Measurements from ENCODE around the gene ALPP. TPM values are rescaled to one million over a fixed set of nuclear protein-coding genes. Genes with fewer than 3 reads are reported as not detected.
A peak's percentile ranks its signal among the peaks of the same experiment; 100 is the strongest.

ALPP gene
- total and polyA plus RNA-seq, 3 experiments from 2014 or later, result not detected

DNA sequence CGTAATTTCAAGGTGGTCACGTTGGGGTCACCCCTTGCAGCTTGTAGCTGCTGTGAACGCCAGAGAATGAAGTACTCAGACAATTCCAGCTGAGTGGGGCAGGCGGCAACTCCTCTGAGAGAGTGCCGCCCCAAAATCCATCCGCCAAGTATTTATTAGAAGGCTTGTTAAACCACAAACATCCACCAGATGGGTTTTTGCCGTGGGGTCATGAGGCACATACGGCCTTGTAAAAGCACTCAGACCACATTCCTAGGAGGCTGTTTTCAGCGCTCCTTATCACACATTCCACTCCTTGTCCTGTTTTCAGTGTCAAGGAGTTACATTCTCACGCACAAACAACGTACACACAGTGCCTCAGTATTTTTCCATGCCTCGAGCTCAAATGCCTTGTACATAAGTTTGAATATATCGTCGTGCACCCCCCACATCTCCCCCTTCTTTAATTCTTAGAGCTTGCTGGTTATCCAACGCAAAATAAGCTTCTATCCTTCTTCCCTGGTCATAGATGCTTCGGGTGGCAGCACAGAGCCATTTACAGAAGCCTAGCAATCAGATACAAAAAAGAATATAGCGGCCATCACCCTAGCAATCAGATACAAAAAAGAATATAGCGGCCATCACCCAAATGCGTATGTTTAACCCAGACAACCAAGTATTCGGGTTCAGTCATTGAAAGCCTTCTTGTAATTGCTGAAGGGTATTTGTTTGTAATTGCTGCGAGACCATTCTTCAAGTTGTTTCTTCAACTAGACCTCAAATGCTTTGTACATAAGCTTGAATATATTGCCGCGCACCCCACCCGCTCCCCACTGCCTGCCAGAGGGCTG is 7.3 kb downstream of the ALPP start:
- no peak for DNase-seq
- H3K4me3 ChIP-seq (ENCODE audit: low read length), result no peak overlapping the region
- Mint-ChIP-seq H3K36me3 (peaks cover 0 to 1% (median 0%) of the 10 kb centered on the region in 3 donors), H3K27ac (no peak overlapping the region), H3K4me3 (peak overlapping the region in 2 of 7 donors; percentile 14 to 44), H3K27me3 (peaks cover 35 to 57% of the 10 kb centered on the region in 2 donors), H3K9me3 (peaks cover 0 to 2% (median 0%) of the 10 kb centered on the region in 5 donors), H3K4me1 (peaks cover 0 to 7% (median 5%) of the 10 kb centered on the region in 3 donors)
- no peak overlapping the region for H3K27ac ChIP-seq (ENCODE audit: low read depth, low read length)
- H3K27me3 ChIP-seq (ENCODE audit: insufficient read depth, low read length, poor library complexity, severe bottlenecking), result no peaks in the 10 kb centered on the region
- CTCF ChIA-PET, result interaction anchor here (1.0 kb wide), 1 partner anchor 15 kb away, joined by 3 read pairs; no protein-coding TSS in a partner anchor
- POLR2A ChIA-PET, result no interaction called here
- H3K4me1 ChIP-seq (ENCODE audit: insufficient read depth, low read length), result no peaks in the 10 kb centered on the region
- no peaks in the 10 kb centered on the region for H3K36me3 ChIP-seq (ENCODE audit: insufficient read depth, low read length)
- no peaks in the 10 kb centered on the region for H3K9me3 ChIP-seq (ENCODE audit: low read length)

DNA sequence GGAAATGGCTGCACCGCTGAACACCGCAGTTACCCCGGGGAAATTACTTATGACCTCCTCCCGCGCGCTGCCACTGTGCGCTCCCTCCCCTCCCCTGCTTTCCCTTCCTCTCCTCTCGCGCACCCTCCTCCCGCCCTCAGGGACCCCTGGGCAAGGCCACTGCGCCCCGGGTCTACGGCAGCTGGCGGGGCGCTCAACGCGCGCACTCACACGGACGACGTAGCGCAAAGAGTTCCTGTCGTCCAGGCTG is 7.9 kb downstream of the ALPP start:
- peak overlapping the region in 3 of 7 donors; percentile 14 to 44 (median 18) for H3K4me3 Mint-ChIP-seq
- H3K36me3 ChIP-seq (ENCODE audit: insufficient read depth, low read length), result no peaks in the 10 kb centered on the region
- DNase-seq, result no peak
- no peaks in the 10 kb centered on the region for H3K27me3 ChIP-seq (ENCODE audit: insufficient read depth, low read length, poor library complexity, severe bottlenecking)
- H3K27ac ChIP-seq (ENCODE audit: low read depth, low read length), result no peak overlapping the region
- H3K9me3 ChIP-seq (ENCODE audit: low read length), result no peaks in the 10 kb centered on the region
- no peak overlapping the region for H3K4me3 ChIP-seq (ENCODE audit: low read length)
- H3K36me3 Mint-ChIP-seq, result peaks cover 0 to 1% (median 0%) of the 10 kb centered on the region in 3 donors
- CTCF ChIA-PET, result interaction anchor here (1.0 kb wide), 1 partner anchor 15 kb away, joined by 3 read pairs; no protein-coding TSS in a partner anchor
- peaks cover 0 to 2% (median 0%) of the 10 kb centered on the region in 5 donors for H3K9me3 Mint-ChIP-seq
- peaks cover 0 to 7% (median 5%) of the 10 kb centered on the region in 3 donors for H3K4me1 Mint-ChIP-seq
- no peaks in the 10 kb centered on the region for H3K4me1 ChIP-seq (ENCODE audit: insufficient read depth, low read length)
- H3K27me3 Mint-ChIP-seq, result peaks cover 35 to 60% of the 10 kb centered on the region in 2 donors
- POLR2A ChIA-PET, result no interaction called here
- no peak overlapping the region for H3K27ac Mint-ChIP-seq

DNA sequence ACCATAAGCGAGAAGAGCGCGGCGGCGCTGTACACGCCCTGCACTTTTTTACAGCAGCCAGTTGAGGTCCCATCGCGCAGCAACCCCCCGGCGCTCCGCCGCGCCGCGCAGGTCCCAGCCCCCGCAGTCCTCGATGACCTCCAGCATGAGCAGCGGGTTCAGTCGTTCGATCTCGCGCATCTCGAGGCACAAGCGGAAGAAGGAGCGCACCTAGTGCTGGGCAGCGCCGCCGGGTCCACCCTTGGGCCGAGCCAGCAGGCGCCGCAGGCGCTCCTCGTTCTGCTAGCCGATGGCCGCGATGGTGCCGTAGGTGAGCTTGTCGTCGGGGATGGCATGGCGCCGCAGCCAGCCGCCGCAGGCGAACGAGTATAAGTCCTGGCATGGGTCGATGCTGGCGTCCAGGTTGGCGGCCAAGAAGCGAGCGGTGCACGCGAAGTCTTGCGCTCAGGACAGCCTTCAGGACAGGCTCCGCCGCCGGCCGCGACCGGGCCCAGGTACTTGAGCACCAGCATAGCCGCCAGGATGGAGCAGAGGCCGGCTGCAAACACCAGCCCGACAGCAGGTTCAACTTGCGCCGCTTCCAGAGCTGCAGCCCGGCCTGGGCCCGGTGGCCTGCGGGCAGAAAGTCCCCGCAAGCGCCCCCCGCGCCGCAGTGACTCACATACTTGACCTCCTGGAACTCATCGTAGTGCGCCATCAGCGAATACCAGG is 8.3 kb downstream of the ALPP start:
- ChIA-PET POLR2A (no interaction called here), CTCF (no interaction called here)
- Histone ChIP-seq H3K36me3 (ENCODE audit: insufficient read depth, low read length) (no peaks in the 10 kb centered on the region), H3K9me3 (ENCODE audit: low read length) (no peaks in the 10 kb centered on the region), H3K4me3 (ENCODE audit: low read length) (no peak overlapping the region), H3K27me3 (ENCODE audit: insufficient read depth, low read length, poor library complexity, severe bottlenecking) (no peaks in the 10 kb centered on the region), H3K4me1 (ENCODE audit: insufficient read depth, low read length) (no peaks in the 10 kb centered on the region), H3K27ac (ENCODE audit: low read depth, low read length) (no peak overlapping the region)
- H3K4me3 Mint-ChIP-seq, result no peak overlapping the region
- no peak overlapping the region for H3K27ac Mint-ChIP-seq
- H3K4me1 Mint-ChIP-seq, result peaks cover 0 to 7% (median 5%) of the 10 kb centered on the region in 3 donors
- DNase-seq, result no peak
- peaks cover 33 to 58% of the 10 kb centered on the region in 2 donors for H3K27me3 Mint-ChIP-seq
- peaks cover 0 to 2% (median 0%) of the 10 kb centered on the region in 5 donors for H3K9me3 Mint-ChIP-seq
- peaks cover 0 to 1% (median 0%) of the 10 kb centered on the region in 3 donors for H3K36me3 Mint-ChIP-seq

DNA sequence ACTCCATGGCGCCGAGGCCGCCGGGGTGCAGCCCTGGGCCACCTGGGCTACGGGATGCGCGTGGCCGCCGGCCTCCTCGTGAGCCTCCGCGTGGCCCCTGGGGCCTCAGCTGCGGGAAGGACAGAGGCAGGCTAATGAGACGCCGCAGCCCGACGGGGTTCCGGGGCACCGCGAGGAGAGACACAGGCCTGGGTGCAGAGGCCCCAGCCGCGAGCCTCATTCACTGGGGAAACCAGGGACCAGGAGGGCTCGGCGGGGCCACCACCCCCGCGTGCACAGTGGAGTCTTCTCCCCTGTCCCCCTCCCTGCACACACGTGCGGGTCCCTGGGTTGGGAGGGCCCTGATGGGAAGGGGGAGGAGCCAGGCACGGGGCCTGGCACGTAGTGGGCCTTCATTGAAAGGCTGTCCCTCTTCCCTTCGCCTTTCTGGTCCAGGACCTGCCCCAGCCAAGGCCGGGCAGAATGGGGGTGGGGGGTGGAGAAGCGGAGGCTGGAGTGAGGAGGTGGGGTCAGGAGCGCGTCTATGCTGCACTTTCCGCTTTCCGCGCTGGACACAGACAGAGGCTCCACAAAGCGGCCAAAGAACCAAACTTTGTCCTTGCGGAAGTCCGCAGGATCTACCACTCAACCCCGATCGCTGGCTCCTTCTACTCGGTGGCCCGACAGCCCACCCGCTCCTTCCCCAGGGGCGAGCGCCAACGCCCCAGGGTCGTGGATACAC is 9.1 kb downstream of the ALPP start:
- Mint-ChIP-seq H3K36me3 (peaks cover 0 to 1% (median 0%) of the 10 kb centered on the region in 3 donors), H3K4me3 (no peak overlapping the region), H3K27ac (no peak overlapping the region), H3K27me3 (peaks cover 29 to 56% of the 10 kb centered on the region in 2 donors), H3K4me1 (peaks cover 0 to 7% (median 5%) of the 10 kb centered on the region in 3 donors), H3K9me3 (peaks cover 0 to 2% (median 0%) of the 10 kb centered on the region in 5 donors)
- ChIA-PET POLR2A (no interaction called here), CTCF (no interaction called here)
- H3K36me3 ChIP-seq (ENCODE audit: insufficient read depth, low read length), result no peaks in the 10 kb centered on the region
- H3K27me3 ChIP-seq (ENCODE audit: insufficient read depth, low read length, poor library complexity, severe bottlenecking), result no peaks in the 10 kb centered on the region
- no peaks in the 10 kb centered on the region for H3K9me3 ChIP-seq (ENCODE audit: low read length)
- H3K27ac ChIP-seq (ENCODE audit: low read depth, low read length), result no peak overlapping the region
- H3K4me1 ChIP-seq (ENCODE audit: insufficient read depth, low read length), result no peaks in the 10 kb centered on the region
- no peak overlapping the region for H3K4me3 ChIP-seq (ENCODE audit: low read length)
- DNase-seq, result no peak

DNA sequence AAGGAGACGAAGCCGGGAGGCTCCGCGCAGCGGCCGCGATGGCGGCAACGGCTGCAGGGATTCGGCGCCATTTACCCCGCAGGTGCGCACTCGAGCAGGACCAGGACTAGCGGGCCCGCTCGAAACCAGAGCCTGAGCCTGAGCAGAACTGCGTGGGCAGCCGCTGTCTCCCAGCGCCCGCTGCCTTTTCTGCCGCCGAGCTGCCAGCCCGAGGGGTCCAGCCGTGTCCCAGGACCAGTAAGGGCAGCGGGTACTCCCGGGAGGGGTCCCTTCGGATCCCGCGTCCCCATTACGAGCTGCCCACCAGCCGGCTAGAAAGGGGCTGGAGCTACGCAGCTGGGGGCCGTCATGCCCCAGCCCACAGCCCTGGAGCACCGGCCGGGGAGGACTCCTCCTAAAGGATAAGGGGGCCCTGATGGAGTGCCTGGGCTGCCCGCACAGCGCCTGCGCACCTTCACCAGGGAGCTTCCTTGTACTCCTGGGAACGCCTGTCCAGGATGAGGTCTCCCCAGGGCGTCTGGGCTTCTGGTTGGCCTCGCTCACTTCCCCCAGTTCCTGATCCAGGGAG is 9.9 kb downstream of the ALPP start:
- no peaks in the 10 kb centered on the region for H3K36me3 ChIP-seq (ENCODE audit: insufficient read depth, low read length)
- no peak for DNase-seq
- ChIA-PET POLR2A (no interaction called here), CTCF (no interaction called here)
- no peaks in the 10 kb centered on the region for H3K27me3 ChIP-seq (ENCODE audit: insufficient read depth, low read length, poor library complexity, severe bottlenecking)
- Mint-ChIP-seq H3K27me3 (peaks cover 26 to 50% of the 10 kb centered on the region in 2 donors), H3K27ac (no peak overlapping the region), H3K36me3 (peaks cover 0 to 1% (median 0%) of the 10 kb centered on the region in 3 donors), H3K9me3 (peaks cover 0 to 2% (median 0%) of the 10 kb centered on the region in 5 donors), H3K4me3 (no peak overlapping the region), H3K4me1 (peaks cover 0 to 7% (median 5%) of the 10 kb centered on the region in 3 donors)
- no peaks in the 10 kb centered on the region for H3K4me1 ChIP-seq (ENCODE audit: insufficient read depth, low read length)
- H3K27ac ChIP-seq (ENCODE audit: low read depth, low read length), result no peak overlapping the region
- H3K9me3 ChIP-seq (ENCODE audit: low read length), result no peaks in the 10 kb centered on the region
- no peak overlapping the region for H3K4me3 ChIP-seq (ENCODE audit: low read length)

DNA sequence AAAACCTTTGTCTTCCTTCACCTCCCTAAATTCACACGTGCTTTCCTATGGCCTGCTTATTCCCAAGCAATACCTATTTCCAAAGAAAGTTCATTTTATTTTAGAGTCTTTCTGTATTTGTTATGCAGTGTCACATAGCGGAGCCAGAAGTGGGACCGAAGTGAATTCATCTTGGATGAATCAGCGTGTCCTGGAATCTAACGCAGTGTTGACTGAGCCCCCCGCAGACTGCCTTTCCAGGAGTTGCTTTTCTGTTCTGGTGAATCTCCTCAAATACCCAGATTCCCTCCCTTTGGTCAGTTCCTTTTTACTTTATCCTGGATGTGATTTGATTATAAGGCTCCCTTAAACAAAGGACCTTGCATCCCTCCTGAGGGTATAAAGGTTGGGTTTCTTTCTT is 10.8 kb downstream of the ALPP start:
- peaks cover 0 to 7% (median 5%) of the 10 kb centered on the region in 3 donors for H3K4me1 Mint-ChIP-seq
- H3K27ac ChIP-seq (ENCODE audit: low read depth, low read length), result no peak overlapping the region
- H3K9me3 Mint-ChIP-seq, result peaks cover 0 to 2% (median 0%) of the 10 kb centered on the region in 5 donors
- ChIA-PET CTCF (no interaction called here), POLR2A (no interaction called here)
- H3K4me1 ChIP-seq (ENCODE audit: insufficient read depth, low read length), result no peaks in the 10 kb centered on the region
- no peaks in the 10 kb centered on the region for H3K9me3 ChIP-seq (ENCODE audit: low read length)
- H3K27ac Mint-ChIP-seq, result no peak overlapping the region
- no peaks in the 10 kb centered on the region for H3K27me3 ChIP-seq (ENCODE audit: insufficient read depth, low read length, poor library complexity, severe bottlenecking)
- H3K4me3 Mint-ChIP-seq, result no peak overlapping the region
- DNase-seq, result no peak
- H3K27me3 Mint-ChIP-seq, result peaks cover 24 to 48% of the 10 kb centered on the region in 2 donors
- H3K36me3 Mint-ChIP-seq, result peaks cover 0 to 1% (median 0%) of the 10 kb centered on the region in 3 donors
- no peaks in the 10 kb centered on the region for H3K36me3 ChIP-seq (ENCODE audit: insufficient read depth, low read length)
- H3K4me3 ChIP-seq (ENCODE audit: low read length), result no peak overlapping the region

DNA sequence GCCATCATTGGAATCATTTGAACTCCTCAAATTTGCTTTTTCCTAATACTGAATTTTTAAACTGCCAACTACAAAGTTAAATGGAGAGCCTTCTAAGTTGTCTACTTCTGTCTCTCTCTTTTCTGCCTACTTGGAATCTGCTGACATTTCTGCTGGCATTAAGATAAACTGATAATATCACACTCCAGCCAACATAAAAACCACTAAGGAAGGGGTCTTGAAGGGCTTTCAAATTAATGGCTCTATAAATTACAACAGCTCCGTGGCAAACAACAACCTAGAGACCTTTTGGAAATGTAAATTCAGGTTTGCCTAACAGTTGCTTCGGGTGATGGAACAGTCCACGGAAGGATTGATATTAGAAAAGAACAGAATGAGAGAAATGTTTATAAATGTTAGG is 12.1 kb downstream of the ALPP start:
- no peak for DNase-seq
- no peak overlapping the region for H3K27ac Mint-ChIP-seq
- Histone ChIP-seq H3K27me3 (ENCODE audit: insufficient read depth, low read length, poor library complexity, severe bottlenecking) (no peaks in the 10 kb centered on the region), H3K4me1 (ENCODE audit: insufficient read depth, low read length) (no peaks in the 10 kb centered on the region), H3K9me3 (ENCODE audit: low read length) (no peaks in the 10 kb centered on the region), H3K36me3 (ENCODE audit: insufficient read depth, low read length) (no peaks in the 10 kb centered on the region), H3K27ac (ENCODE audit: low read depth, low read length) (no peak overlapping the region), H3K4me3 (ENCODE audit: low read length) (no peak overlapping the region)
- H3K4me3 Mint-ChIP-seq, result no peak overlapping the region
- H3K27me3 Mint-ChIP-seq, result peaks cover 12 to 42% of the 10 kb centered on the region in 2 donors
- H3K9me3 Mint-ChIP-seq, result peaks cover 0 to 2% (median 0%) of the 10 kb centered on the region in 5 donors
- H3K36me3 Mint-ChIP-seq, result peaks cover 0 to 1% (median 0%) of the 10 kb centered on the region in 3 donors
- POLR2A ChIA-PET, result no interaction called here
- H3K4me1 Mint-ChIP-seq, result peaks cover 0 to 7% (median 5%) of the 10 kb centered on the region in 3 donors
- CTCF ChIA-PET, result no interaction called here
